Caco-2 (cell line): Measurements from ENCODE around the gene C10orf90. TPM values are rescaled to one million over a fixed set of nuclear protein-coding genes. Genes with fewer than 3 reads are reported as not detected.

Experiments used
- BruUV-seq: library from RNA; stranded (reverse); fragments of 400-500 nt; replicated peaks from 2 replicates; lab custom pipeline; 2021; lab: Mats Ljungman, UMichigan
- CTCF ChIA-PET: fragments of 300-600 bp; sonication (Branson Sonifier 250); formaldehyde crosslinking; loops from one replicate; lab custom pipeline; 2022; ENCODE audit warnings: antibody characterized with exemption; lab: Charles Lee
- POLR2A ChIA-PET: fragments of 300-600 bp; sonication (Branson Sonifier 250); formaldehyde crosslinking; loops from one replicate; lab custom pipeline; 2022; ENCODE audit warnings: antibody characterized with exemption; lab: Charles Lee
- DNase-seq, 2 experiments: peaks; one replicate each; pipeline versions ENCODE4 v3.0.0 to v3.0.0-alpha.2; 2020 to 2022
- H3K27me3 ChIP-seq: replicated peaks from 2 replicates; pipeline ENCODE4 v1.6.0; 2011; ENCODE audit warnings: low read length; ENCODE audit not compliant: control insufficient read depth, insufficient read depth
- H3K36me3 ChIP-seq: 2 replicates; pipeline ENCODE4 v1.5.1; 2011; ENCODE audit warnings: low read length; ENCODE audit not compliant: control insufficient read depth, insufficient read depth
- H3K4me1 ChIP-seq: fragments of 250-450 bp; sonication (Bioruptor Pico); 2 replicates; pipeline ENCODE4 v1.5.1; 2020; ENCODE audit warnings: mild to moderate bottlenecking
- H3K4me3 ChIP-seq: 2 replicates; pipeline ENCODE4 v1.5.1; 2011; ENCODE audit warnings: low read depth, mild to moderate bottlenecking, control low read depth, low read length
- H3K9me3 ChIP-seq: fragments of 250-450 bp; sonication (Bioruptor Pico); 2 replicates; pipeline ENCODE4 v1.5.1; 2020; ENCODE audit warnings: mild to moderate bottlenecking, moderate library complexity
- H3K27ac Mint-ChIP-seq: one replicate; pipeline ENCODE4 v1.8.0; 2022; ENCODE audit warnings: mixed read lengths; ENCODE audit not compliant: unreplicated experiment
- H3K27me3 Mint-ChIP-seq: one replicate; pipeline ENCODE4 v1.8.0; 2022; ENCODE audit warnings: mixed read lengths; ENCODE audit not compliant: insufficient read depth, unreplicated experiment
- H3K36me3 Mint-ChIP-seq: one replicate; pipeline ENCODE4 v1.8.0; 2022; ENCODE audit warnings: mild to moderate bottlenecking, mixed read lengths; ENCODE audit not compliant: insufficient read depth, unreplicated experiment
- H3K4me1 Mint-ChIP-seq: one replicate; pipeline ENCODE4 v1.8.0; 2022; ENCODE audit warnings: low read depth, mixed read lengths; ENCODE audit not compliant: unreplicated experiment
- H3K4me3 Mint-ChIP-seq: one replicate; pipeline ENCODE4 v1.8.0; 2022; ENCODE audit warnings: mild to moderate bottlenecking, moderate library complexity, mixed read lengths; ENCODE audit not compliant: unreplicated experiment
- H3K9me3 Mint-ChIP-seq: one replicate; pipeline ENCODE4 v1.8.0; 2022; ENCODE audit warnings: mixed read lengths; ENCODE audit not compliant: unreplicated experiment
- intact Hi-C: fragments of 100-400 bp; cut with micrococcal nuclease; formaldehyde crosslinking; loops from one replicate; pipeline ENCODE4 v1.10.0; 2022; ENCODE audit not compliant: unreplicated experiment
- total RNA-seq: library from RNA; stranded (reverse); gene quantifications from 2 replicates; pipeline ENCODE4 v1.2.3, GENCODE V29; 2022
- TF ChIP-seq, protein P1 (sequence below), 2 experiments: fragments of 200-600 bp in 1 of 2; IDR thresholded peaks; 1 replicate in 1 of 2; 2 replicates in 1 of 2; pipeline versions ENCODE4 v1.5.1 to v1.8.0; 2011 to 2022; ENCODE audit warnings: antibody characterized with exemption in 1 of 2, control low read depth in 1 of 2, inconsistent platforms in 1 of 2, low read depth in 1 of 2, low read length in 1 of 2, mild to moderate bottlenecking in 1 of 2, moderate library complexity in 1 of 2; ENCODE audit not compliant: insufficient read depth in 1 of 2, severe bottlenecking in 1 of 2, unreplicated experiment in 1 of 2

C10orf90 gene
- total RNA-seq, 1 experiment from 2014 or later: not detected

DNA sequence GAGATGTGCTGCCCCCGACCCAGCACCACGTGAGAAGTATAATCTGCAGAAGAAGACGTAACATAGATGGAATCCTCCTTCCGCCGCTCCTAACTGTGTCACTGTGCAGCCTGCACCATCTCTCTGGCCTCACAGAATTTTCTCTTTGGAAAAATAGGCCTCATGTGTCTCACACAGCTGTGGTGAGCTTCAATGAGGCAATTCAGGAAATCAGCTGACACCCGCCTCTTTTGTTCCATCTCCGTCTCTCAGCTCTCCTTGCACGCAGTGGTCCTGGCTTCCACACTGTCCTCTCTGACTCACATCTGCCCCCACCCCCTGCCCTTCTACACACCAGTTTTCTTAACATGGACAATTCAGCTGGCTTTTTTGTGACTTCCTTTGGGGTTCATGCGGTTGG is 7.2 kb downstream of the C10orf90 start:
- no peaks in the 10 kb centered on the region for H3K27me3 ChIP-seq
- H3K4me1 ChIP-seq: no peaks in the 10 kb centered on the region; the same call in 1 of the 2 replicates
- H3K9me3 ChIP-seq: no peaks in the 10 kb centered on the region
- TF ChIP-seq, protein P1, sequence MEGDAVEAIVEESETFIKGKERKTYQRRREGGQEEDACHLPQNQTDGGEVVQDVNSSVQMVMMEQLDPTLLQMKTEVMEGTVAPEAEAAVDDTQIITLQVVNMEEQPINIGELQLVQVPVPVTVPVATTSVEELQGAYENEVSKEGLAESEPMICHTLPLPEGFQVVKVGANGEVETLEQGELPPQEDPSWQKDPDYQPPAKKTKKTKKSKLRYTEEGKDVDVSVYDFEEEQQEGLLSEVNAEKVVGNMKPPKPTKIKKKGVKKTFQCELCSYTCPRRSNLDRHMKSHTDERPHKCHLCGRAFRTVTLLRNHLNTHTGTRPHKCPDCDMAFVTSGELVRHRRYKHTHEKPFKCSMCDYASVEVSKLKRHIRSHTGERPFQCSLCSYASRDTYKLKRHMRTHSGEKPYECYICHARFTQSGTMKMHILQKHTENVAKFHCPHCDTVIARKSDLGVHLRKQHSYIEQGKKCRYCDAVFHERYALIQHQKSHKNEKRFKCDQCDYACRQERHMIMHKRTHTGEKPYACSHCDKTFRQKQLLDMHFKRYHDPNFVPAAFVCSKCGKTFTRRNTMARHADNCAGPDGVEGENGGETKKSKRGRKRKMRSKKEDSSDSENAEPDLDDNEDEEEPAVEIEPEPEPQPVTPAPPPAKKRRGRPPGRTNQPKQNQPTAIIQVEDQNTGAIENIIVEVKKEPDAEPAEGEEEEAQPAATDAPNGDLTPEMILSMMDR (IDR thresholded peaks at IDR 0.05; ENCODE audit: insufficient read depth in 1 of 2, low read depth in 1 of 2, low read length in 1 of 2, severe bottlenecking in 1 of 2, unreplicated experiment in 1 of 2): no peak
- ChIA-PET CTCF (no interaction called here), POLR2A (no interaction called here)
- no peaks in the 10 kb centered on the region for H3K36me3 ChIP-seq
- DNase-seq: no peak
- Mint-ChIP-seq H3K27me3 (no peaks in the 10 kb centered on the region), H3K4me1 (no peaks in the 10 kb centered on the region), H3K27ac (no peak overlapping the region), H3K9me3 (no peaks in the 10 kb centered on the region), H3K4me3 (no peak overlapping the region), H3K36me3 (no peaks in the 10 kb centered on the region)
- no peak overlapping the region for H3K4me3 ChIP-seq
- intact Hi-C loops: no loop called here
- no TSS peak for BruUV-seq

DNA sequence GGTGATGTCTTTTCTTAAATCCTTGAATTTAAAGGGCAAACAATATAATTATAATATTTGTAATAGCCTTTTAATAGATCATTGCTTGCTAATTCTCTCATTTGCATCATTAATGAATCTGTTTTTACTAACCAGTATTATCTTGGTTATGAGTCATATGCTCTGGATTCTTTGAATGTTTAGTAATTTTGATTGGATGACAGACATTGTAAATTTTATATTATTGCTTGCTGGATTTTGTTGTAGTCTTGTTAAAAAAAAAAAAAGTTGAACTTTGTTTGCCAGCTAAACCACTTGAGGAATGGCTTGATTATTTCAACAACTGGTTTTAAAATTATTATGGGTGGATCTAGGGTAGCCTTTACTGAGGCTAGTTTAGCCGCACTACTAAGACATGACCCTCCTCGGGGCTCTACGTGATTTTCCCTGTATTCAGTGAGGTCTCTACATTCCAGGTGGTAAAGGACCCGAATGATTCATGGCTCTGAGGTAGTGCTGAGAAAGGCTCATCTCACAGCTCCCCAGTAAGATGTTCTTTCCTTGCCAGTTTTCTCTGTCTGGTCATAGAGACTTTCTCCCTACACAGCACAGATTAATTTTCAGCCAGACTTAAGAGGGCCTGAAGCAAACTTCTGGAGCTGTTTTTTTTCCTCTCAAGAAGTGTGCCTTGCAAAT is 8.5 kb downstream of the C10orf90 start:
- H3K27me3 ChIP-seq: no peaks in the 10 kb centered on the region
- H3K9me3 Mint-ChIP-seq: no peaks in the 10 kb centered on the region
- no peaks in the 10 kb centered on the region for H3K36me3 Mint-ChIP-seq
- H3K4me3 Mint-ChIP-seq: no peak overlapping the region
- BruUV-seq: no TSS peak
- no peaks in the 10 kb centered on the region for H3K27me3 Mint-ChIP-seq
- TF ChIP-seq, protein P1 (IDR thresholded peaks at IDR 0.05; ENCODE audit: insufficient read depth in 1 of 2, low read depth in 1 of 2, low read length in 1 of 2, severe bottlenecking in 1 of 2, unreplicated experiment in 1 of 2): no peak
- ChIA-PET POLR2A (no interaction called here), CTCF (no interaction called here)
- no peak overlapping the region for H3K4me3 ChIP-seq
- no peaks in the 10 kb centered on the region for H3K4me1 Mint-ChIP-seq
- no peaks in the 10 kb centered on the region for H3K36me3 ChIP-seq
- no peak overlapping the region for H3K27ac Mint-ChIP-seq
- no peak for DNase-seq
- intact Hi-C loops: no loop called here
- no peaks in the 10 kb centered on the region for H3K9me3 ChIP-seq
- H3K4me1 ChIP-seq: no peaks in the 10 kb centered on the region; the same call in 1 of the 2 replicates

DNA sequence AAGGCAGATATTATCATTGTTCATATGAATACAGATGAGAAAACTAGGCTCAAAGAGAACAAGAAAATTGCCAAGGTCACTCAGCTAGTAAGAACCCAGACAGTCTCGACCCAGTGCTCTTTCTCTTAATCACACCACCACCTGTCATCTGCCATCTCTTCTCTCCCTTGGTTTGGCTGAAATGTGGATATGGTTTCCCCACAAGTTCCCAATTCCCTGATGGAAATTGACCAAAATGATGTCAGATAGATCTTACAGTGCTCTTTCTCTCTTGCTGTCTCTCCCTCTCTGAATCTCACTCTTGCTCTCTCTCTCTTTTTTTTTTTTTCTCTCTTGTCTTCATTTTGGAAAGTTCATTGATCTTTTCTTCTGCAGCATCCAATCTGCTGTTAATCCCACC is 9.1 kb downstream of the C10orf90 start:
- Mint-ChIP-seq H3K9me3 (no peaks in the 10 kb centered on the region), H3K36me3 (no peaks in the 10 kb centered on the region)

More for the DNA sequence above, 9.1 kb downstream of the C10orf90 start:
- H3K27me3 ChIP-seq: no peaks in the 10 kb centered on the region
- no peaks in the 10 kb centered on the region; the same call in 1 of the 2 replicates for H3K4me1 ChIP-seq
- intact Hi-C loops: no loop called here
- BruUV-seq: no TSS peak
- CTCF ChIA-PET: no interaction called here
- no peak overlapping the region for H3K27ac Mint-ChIP-seq
- H3K9me3 ChIP-seq: no peaks in the 10 kb centered on the region
- POLR2A ChIA-PET: no interaction called here
- DNase-seq: no peak
- H3K4me1 Mint-ChIP-seq: no peaks in the 10 kb centered on the region
- no peaks in the 10 kb centered on the region for H3K36me3 ChIP-seq
- no peaks in the 10 kb centered on the region for H3K27me3 Mint-ChIP-seq
- TF ChIP-seq, protein P1 (IDR thresholded peaks at IDR 0.05; ENCODE audit: insufficient read depth in 1 of 2, low read depth in 1 of 2, low read length in 1 of 2, severe bottlenecking in 1 of 2, unreplicated experiment in 1 of 2): no peak
- no peak overlapping the region for H3K4me3 ChIP-seq
- no peak overlapping the region for H3K4me3 Mint-ChIP-seq
